Bronchial smooth muscle cell (primary cell): Measurements from ENCODE around the gene SH3GL3. TPM values are rescaled to one million over a fixed set of nuclear protein-coding genes. Genes with fewer than 3 reads are reported as not detected.

Source experiments
- total RNA-seq: library from RNA; depleted of rRNA; stranded (reverse); fragments of >200 nt; gene quantifications from 2 replicates; pipeline ENCODE4 v1.2.1, GENCODE V29; 2014

The SH3GL3 gene
- total RNA-seq: 0.16 TPM in 1 of 2 replicates, not detected in the other

GRCh38 chr15:83446904-83447709, at the start of gene SH3GL3:
Gene SH3GL3 (plus strand): TSS chr15:83447341. CDS start chr15:83447534, 193 bp downstream.

DNA sequence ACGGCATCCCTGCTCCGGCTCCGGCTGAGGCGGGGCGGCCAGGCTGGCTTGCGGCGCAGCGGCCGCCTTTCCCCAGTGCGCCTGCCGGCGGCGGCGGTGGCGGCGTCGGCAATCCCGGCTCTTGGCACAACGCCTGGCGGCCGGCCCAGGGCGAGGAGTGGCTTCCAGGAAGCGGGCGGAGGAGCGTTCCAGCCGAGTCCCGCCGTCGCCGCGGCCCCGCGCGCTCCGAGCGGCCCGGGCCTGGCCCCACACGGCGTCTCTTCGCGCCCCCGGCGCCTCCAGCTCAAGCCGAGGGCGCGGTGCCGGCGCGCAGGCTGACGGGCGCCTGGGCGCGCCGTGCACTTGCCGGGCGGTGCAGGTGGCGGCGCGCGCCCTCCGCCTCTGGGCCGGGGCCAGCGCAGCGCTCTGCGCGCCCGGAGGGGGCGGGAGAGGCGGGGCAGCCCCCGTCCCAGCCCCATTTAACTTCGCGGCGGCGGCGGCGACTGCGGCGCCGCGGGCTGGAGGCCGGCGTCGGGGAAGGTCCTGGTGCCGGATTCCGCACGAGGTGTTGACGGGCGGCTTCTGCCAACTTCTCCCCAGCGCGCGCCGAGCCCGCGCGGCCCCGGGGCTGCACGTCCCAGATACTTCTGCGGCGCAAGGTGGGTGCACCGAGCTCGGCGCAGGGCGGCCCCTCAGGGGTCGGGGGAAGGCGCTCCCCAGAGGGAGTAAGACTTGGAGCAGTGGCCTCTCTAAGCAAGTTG, 206.7 kb downstream of the SH3GL3 start, which contains the start of gene ADAMTSL3:
Gene ADAMTSL3, plus strand, starts transcription at position 485 of the 740 bp plus-strand sequence. CDS start 1,639 bp downstream, outside the sequence.

Other genes with a start within 250 kb of the SH3GL3 start
- 16.1 and 18.9 TPM in 2 replicates for gene HDGFL3, start 239.5 kb upstream of the SH3GL3 start, total RNA-seq
- 1.7 and 4.3 TPM in 2 replicates for gene BNC1, start 162.7 kb upstream of the SH3GL3 start, total RNA-seq
- 0.09 and 0.32 TPM in 2 replicates for gene ADAMTSL3, start 206.8 kb downstream of the SH3GL3 start, total RNA-seq